ENCODE results near the gene RNF183.
A peak's percentile ranks its signal among the peaks of the same experiment; 100 is the strongest.
"Not testable (repeated sequence)": the region's sequence is repeated elsewhere in the genome, so short reads cannot be mapped to it uniquely, and the experiment has no call there.

RNF183 gene

DNA sequence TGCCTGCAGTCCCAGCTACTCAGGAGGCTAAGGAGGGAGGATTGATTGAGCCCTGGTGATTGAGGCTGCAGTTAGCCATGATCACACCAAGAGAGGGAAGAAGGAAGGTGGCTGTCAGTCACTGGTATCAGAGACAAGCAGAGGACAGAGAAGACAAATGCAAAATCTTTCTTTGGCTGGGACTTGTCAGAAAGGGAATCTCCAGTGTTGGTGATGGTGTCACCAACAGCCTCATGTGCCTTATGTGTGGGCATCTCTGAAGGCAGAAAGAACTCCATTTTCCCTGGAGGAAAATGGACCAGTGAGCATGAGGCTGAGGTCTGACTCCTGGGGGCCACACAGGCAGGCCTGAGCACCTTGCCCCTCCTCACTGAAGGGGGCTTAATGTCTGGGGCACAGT is 12.1 kb upstream of the RNF183 start:
- no peak for DNase-seq

DNA sequence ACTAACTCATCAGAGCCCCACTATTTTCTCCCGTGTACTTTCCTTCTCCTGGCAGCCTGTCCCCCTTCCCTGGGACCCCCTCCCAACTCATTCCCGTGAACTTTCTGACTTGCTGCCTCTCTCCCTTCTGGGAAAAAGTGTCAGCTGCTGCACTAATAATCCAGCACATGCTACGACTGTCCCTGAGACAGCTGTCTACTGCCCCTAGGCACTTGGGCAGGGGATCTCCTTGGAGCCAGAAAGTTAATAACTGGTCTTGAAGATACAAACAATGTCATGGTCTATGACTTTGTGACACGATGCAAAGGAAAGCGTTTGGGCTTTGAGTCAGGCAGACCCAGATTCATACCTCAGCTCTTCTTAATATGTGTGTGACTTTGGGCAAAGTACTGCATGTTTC is 10.1 kb upstream of the RNF183 start:
- DNase-seq: no peak

DNA sequence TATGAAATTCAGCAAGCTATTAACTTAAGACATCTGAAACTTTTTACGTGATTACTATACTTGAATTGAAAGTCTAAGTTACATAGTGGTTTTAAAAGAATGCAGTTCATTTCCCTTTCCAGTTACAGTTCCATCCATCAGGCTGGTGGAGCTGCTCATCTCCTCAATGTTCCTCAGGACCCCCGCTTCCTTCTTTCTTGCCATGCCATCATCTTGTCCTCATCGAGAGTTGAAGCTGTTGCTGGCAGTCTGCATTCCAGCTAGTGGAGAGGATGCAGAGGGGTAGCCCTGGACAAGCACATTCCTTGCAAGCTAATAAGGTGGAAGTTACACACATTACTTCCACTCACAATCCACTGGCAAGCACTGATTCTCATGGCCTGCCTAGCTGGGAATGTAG is 8.8 kb upstream of the RNF183 start:
- no peak for DNase-seq

DNA sequence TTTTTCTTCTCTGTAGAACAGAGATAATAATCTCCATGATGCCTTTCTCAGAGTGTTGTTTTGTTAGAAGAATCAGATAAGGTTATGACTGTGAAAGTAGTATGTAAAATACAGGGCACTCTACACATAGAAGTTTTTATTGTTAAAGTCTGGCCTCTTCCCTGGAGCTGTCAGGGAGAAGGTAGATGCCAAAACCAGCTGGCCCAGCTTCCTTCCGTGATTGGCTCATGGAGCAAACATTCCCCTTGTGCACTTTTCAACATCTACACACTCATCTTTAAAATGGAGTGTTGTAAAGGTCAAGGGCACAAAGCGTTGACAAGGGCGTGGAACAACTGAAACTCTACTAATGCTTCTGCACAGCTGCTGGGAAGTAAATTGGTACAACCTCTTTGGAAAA is 7.4 kb upstream of the RNF183 start:
- no peak for DNase-seq

DNA sequence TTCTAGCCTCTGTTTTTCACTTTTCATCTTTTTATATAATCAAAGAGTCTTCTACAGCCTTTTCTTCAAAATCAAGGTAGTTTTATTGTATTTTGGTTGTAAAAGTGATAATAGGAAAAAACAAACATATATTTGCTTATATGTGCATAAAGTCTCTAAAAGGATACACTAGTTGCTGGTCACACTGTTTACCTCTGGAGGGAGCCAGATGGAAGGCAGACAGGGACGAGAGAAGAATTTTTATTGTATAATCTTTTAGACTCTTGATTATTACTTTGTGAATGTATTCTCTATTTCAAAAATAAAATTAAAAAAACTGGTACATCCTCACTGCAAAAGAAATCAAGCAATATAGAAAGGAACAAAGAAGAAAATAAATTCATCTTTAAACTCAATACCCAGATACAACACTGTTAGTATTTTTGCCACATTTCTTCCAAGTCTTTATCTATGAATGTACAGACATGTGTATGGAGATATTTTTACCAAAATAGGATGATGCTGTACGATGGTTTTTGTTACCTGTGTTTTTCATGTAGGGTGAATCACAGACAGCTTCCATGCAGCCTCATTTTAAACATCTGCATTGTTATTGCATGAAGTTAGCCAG is 6.1 kb upstream of the RNF183 start:
- no peak for DNase-seq

DNA sequence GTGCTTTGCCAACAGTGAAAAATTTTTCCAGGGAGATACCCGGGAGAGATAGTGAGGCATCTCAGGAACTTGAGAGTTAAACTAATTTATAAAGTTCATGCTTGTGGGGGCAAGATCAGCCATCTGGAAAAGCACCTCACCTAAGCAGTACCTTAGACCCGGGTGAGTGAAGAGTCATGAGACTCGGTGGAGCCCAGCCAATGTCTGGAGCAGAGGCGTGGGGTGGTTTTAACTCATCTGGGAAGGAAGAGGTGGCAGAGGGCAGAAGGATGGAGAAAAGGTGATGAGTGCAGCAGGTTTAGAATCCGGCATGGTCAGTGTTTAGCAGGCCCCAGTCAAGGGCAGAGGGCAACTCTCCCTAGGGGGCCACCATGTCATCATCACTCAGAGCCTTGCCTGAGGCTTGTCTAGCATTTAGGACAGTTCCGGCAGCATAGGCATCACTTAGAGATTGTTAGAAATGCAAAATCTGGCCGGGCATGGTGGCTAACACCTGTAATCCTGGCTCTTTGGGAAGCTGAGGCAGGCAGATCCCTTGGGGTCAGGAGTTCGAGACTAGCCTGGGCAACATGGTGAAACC is 4.3 kb upstream of the RNF183 start:
- no peak for DNase-seq

DNA sequence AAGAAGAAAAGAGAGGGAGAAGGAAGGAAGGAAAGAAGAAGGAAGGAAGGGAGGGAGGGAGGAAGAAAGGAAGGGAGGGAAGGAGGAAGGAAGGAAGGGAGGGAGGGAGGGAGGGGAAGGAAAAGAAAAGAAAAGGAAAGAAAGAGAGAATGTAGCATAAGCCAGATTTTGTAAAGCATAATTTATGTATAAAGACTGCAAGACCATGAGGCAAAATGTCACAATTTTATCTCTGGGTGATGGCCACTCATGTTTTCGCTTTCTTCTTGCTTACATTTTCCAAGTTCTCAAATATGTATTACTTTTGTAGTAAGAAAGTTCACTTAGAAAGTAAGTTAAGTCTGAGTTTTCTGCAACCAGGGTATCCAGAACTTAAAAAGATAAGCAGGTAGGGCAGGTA is 3.4 kb upstream of the RNF183 start:
- no peak for DNase-seq

DNA sequence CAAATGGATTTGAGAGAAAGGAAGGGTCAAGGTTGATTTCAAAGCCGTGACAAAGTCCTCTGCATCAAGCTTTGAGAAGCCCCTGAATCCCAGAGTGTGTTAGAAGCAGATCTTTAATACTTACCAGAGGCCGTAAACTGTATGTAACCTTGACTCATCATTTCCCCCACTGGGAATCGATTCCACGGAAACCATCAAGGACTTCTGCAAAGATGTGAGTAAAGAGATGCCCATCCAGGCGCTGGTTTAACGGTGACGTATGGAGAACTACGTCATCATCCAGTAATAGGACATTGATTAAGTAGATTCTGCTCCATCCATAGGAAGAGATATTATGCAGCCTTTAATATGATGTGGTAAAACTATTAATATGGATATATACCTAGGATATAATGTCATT is 1.6 kb downstream of the RNF183 start:
- no peak for DNase-seq

DNA sequence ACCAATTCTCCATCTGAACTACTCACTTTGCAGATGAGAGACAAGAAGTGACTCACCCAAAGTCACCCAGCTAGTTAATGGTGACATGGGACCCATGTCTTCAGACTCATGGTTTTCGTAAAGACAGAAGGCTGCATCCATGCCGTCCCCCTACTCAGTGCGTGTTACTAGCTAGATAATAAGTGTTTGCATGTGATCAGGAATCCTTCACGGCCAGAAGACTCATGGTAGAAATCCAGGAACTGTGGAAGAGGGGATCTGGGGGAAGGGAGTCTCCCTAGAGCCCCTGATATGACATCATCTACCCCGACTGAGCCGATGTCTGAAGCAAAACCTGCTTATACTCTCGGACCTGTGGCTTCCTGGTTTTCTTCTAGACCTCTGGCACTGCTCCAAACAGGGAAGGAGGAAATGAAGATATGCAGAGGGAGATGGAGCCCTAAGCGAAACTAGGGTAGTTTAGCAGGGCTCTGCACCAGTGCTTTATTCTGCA is 3.3 kb downstream of the RNF183 start:
- no peak for DNase-seq

DNA sequence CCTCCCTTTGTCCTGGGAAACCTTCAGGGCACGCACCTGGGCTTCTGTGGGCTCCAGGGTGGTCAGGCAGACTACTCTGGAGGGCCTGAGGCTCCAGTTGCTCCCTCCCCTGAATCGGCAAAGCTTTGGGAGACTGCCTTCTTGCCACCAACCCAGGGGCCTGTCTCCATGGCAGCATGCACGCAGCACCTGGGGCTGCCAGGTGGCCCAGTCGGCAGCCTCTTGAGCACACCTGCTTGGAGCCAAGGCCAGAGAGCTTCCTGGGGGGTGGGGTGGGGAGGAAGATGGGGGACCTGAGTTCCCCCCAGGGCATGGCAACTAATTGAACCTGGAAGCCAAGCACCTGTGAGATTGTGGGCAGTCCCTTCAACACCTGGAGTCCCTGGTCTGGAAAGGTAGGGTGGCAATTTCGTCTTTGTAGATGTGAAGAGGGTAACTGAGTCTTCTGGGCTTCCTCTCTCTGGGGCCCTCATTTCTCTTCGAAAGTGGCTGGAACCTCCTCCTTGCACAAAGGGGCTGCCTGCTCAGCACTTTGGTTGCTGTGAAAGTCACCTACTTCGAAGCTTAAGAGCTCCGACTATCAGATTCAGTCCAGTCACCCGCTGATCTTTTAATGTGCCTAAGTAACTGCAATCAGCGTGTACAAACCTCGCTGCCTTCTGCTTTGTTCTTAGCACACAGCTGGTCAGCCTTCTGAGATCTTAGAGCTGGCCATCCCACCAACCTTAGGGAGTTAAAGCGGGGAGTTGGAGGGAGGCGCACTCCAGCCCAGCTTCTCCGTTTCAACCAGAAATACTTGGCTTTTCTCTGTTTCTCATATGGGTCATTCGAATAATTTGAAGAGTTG is 4.0 kb downstream of the RNF183 start:
- DNase-seq: no peak

DNA sequence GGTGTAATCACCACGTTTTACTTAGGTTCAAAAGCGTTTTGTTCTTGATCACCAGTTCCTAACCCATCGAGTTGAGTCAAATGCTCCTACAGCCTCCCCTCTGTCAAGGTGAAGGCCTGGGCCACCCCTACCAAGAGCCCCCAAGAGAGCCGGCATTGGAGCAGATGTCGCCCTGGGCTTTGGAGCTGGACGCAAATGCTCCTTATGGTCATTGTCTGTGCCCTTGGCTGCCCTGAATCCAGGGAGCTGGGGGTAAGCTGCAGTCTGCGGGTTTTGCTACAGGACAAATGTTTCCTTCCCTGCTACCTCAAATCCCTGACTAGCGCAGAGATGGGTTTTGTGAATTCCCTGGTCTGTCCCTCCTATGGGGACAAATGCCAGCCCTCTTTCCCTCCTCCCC is 4.9 kb downstream of the RNF183 start:
- no peak for DNase-seq

DNA sequence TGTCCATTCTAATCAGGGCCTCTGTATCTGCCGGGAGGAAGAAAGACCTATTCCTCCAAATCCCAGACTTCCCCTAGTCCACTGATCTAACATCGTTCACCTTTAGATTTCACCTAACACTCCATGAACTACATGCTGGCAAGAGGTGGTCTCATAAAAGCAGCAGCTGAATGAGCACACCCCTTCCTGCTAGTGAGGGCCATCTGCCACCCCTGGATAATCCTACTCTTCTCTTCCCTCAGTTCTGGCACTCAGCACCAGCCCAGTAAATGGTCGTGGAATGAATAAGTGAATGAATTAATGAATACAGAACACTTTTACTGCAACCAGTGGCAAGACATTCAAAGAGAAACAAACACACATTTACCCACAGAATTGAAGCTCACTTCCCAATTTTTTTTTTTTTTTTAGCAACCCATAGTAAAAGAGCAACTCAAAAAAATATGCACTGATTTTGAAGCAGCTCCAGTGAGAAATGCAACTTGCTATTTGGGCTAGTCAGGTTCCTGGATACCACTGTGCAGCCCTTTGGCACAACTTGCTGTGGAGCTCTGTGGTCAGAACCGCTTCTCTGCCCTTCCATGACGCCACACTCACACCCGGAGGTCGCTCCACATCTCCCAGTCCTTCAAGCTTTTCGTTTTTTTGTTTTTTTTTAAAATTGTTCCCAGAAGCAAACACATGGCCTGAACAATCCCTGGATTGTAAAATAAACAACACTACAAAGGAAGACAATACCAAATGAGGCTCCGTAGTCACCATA is 6.2 kb downstream of the RNF183 start:
- DNase-seq: no peak

DNA sequence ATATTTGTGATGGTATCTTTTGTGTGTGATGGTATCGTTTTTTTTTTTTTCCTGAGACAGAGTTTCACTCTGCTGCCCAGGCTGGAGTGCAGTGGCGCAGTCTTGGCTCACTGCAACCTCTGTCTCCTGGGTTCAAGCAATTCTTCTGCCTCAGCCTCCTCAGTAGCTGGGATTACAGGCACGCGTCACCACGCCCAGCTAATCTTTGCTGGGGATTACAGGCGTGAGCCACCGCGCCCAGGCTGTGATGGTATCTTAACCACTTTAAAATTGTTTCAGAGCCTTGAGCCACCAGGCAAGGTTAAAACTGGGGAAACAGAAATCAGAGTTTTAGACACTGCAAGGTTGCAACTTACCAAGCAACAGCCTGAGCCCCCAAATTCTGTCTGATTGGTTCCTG is 6.9 kb downstream of the RNF183 start:
- not testable (repeated sequence) for DNase-seq

DNA sequence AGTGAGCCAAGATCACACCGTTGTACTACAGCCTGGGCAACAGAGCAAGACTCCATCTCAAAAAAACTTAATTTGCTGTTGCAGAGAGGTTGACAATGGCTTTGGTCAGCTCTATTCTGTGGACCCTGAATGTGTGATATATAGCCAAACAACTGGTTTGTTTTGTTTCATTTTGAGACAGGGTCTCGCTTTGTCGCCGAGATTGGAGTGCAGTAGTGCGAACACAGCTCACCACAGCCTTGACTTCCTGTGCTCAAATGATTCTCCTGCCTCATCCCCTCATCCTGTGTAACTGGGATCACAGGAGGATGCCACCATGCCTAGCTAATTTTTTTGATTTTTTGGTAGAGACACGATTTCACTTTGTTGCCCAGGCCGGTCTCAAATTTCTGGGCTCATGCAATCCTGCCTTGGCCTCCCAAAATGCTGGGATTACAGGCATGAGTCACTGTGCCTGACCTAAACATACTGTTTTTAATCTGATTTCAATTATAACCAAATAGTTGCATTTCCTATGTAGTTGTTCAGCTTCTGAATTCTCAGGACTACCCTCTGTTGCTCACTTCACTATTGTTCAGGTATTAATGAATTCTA is 9.8 kb downstream of the RNF183 start:
- no peak for DNase-seq

DNA sequence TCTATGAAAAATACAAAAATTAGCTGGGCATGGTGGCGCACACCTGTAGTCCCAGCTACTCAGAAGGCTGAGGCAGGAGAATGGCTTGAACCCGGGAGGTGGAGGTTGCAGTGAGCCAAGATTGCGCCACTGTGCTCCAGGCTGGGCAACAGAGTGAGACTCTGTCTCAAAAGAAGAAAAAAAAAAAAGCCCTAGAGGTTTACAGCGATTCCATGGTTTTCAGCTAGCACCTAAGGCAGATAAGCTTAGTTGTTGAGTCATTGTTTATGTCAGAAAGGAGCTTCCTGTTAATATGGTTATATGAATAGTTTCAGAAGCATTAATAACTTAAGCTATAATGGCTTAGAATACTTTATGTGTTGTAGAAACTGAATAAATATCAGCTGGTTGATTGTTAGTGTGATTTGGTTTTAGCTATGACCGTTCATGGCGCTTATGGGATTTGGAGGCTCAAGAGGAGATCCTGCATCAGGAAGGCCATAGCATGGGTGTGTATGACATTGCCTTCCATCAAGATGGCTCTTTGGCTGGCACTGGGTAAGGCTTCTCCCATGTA is 13.0 kb downstream of the RNF183 start:
- no peak for DNase-seq

DNA sequence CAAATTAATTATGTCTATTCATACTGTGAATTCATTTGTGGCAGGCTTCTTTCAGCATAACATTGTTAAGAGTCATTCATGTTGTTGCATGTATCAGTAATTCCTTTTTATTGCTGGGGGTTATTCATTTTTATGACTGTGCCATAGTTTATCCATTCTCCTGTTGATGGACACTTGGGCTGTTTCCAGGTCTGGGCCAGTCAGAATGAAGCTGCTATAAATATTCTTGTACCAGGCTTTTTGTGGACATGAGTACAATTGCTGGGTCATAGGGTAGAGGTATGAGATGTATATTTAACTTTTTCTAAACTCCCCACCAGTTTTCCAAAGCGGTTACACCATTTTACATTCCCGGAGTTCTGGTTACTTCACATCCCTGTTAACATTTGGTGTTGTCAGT is 14.1 kb downstream of the RNF183 start:
- DNase-seq: no peak

DNA sequence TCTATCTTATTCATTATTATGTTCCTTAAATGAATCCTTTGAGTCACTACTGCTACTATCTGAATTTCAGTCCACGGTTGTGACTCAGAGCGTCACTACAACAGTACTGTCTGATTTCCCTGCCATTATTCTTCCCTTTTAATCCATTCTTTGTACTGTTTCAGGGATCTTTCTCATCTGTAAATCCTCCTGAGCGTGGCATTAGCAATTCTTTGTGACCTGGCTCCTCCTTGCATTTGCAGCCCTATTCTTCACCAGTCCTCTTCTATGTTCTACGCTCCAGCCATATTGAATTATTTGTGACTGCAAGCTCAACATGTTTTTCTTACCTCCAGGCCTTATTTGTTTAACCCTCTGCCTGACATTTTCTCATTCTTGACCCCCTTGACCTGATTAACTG is 21.8 kb downstream of the RNF183 start:
- DNase-seq: no peak

DNA sequence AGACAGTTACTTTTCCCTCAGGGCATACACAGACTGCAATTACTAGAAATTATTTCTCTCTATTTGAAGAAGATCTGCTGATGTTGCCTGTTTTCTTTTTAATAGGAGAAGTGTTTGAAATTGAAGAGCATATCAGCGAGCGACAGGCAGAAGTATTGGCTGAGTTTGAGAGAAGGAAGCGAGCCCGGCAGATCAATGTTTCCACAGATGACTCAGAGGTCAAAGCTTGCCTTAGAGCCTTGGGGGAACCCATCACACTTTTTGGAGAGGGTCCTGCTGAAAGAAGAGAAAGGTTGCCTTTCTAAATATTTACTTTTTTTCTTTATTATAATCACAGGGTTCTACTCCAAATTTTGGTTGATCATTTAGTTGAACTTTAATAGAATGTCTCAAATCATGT is 24.3 kb downstream of the RNF183 start:
- DNase-seq: no peak

DNA sequence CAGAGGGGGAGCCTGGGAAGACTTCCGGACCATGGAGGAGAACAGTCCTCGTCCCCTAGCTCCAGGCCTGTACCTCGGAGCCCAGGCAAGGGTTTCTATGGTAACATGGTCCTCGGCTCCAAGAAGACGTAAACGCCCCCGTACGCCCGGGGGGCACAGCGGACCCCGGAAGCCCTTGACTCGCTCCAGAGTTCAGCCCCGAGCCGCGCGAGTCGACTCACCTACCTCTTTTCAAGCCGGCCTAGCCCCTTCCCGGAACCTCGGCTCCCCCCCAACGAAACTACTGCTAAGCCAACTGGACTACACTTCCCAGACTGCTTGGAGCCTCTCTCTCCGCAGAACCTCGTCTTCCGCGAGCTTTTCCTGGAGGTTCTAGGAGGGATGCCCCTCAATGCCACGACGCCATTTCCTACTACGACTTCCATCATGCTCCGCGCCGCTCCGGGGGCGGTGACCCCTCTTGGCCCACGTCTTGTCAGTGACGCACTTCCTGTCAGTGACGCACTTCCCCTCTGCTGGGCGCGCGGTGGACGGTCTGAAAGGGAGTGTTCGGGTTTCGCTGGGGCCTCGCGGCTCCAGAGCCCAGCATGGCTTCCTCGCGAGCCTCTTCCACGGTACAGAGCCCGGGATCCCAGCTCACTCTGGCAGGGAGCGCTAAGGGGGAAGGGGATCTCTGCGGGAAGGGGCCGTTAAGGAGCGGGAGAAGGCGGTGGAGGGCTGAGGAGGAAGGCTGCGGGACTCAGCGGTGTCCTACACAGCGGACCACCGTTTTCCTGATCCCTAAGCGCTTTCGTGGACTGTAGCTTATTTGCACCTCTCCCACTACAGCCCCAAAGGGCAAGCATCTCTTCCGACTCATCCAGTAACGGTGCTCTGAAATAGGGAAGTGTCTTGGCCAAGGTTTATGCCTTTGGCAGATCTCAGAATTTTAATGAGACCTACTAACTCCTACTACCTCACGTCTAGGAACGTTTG is 27.7 kb downstream of the RNF183 start, which contains the start of the genes CDC26 and PRPF4:
Gene CDC26 (minus strand): TSS at position 416 of the 975 bp plus-strand sequence. CDS start 3,065 bp downstream, outside the sequence.
Gene PRPF4 (plus strand): TSS at position 502 of the 975 bp plus-strand sequence. CDS start 86 bp downstream, at position 588.
- peak; percentile 91 for DNase-seq

DNA sequence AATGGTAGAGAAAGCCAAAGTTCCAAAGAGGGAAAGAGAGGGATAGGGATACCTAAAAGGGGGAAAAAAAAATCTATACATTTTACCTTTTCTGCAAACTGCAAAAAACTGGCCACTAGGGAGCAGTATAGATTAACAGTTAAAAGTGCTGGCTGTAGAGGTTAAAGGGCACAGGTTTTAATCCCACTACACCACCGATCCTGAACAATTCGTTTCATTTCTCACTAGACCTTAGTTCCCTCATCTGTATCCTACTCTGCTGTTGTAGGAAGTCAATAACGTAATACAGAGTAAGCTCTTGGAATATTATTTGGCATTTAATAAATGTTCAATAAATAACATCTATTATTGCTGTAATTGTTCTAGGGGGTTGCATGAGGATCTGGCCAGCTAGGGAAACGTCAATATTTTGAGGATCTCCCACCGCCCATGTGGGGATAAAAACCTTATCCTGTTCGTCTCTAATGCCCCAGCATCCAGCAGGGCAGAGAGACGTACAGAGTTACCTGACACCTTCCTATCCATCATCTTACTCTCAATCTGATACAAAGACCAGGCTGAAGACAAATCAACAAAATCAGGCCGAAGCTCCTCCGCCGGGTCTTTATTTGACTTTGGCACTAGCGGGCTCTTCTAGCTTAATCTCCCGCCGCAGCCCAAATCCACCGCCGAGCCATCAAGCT is 28.6 kb downstream of the RNF183 start:
- DNase-seq: peak; percentile 5

DNA sequence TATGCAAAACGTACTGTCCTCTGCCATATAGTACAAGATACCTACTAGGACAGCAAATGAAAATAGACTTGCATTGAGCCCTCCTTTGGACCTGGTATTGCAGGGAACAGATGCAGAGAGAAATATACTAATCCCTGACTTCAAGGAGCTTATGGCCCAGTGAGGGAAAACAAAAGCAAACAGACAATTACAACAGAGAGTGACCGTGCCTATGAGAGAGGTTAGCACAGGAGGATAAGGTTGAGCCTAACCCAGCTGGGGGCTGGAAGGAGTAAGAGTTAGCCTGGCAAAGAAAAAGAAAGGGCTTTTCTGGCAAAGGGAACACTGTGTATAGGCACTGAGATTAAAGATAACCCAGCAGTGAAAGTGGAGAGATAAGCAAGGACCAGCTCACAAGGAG is 33.3 kb downstream of the RNF183 start:
- DNase-seq: no peak
